Heart right ventricle (tissue), 16 donors: Measurements from ENCODE around the gene TBC1D13. TPM values are rescaled to one million over a fixed set of nuclear protein-coding genes. Genes with fewer than 3 reads are reported as not detected.

Source experiments
- ATAC-seq, 8 donors: fragments of 200-7000 bp; cut with Tn5 transposase; one replicate each; pipeline ENCODE4 v1.9.1; 2020; ENCODE audit warnings: mild to moderate bottlenecking in 8 of 8, moderate library complexity in 8 of 8, moderate number of reproducible peaks in 1 of 8
- DNase-seq, 2 donors: peaks; one replicate each; pipeline ENCODE4 v3.0.0-alpha.2; 2020
- H3K27ac ChIP-seq, 10 donors: fragments of 200-600 bp; sonication (generic) in 2 of 10; one replicate each; pipeline versions ENCODE4 v1.5.0 to v1.8.0; 2020 to 2022; ENCODE audit warnings: mild to moderate bottlenecking in 3 of 10
- H3K27me3 ChIP-seq, 7 donors: fragments of 200-600 bp; one replicate each; pipeline ENCODE4 v1.8.0; 2021 to 2022; ENCODE audit warnings: mild to moderate bottlenecking in 2 of 7
- H3K36me3 ChIP-seq, 9 donors: fragments of 200-600 bp; sonication (generic) in 1 of 9; one replicate each; pipeline versions ENCODE4 v1.5.0 to v1.8.0; 2020 to 2022; ENCODE audit warnings: mild to moderate bottlenecking in 2 of 9
- H3K4me1 ChIP-seq, 9 donors: fragments of 200-600 bp; sonication (generic) in 1 of 9; one replicate each; pipeline versions ENCODE4 v1.5.0 to v1.8.0; 2020 to 2022; ENCODE audit warnings: mild to moderate bottlenecking in 4 of 9
- H3K4me3 ChIP-seq, 10 donors: fragments of 200-600 bp; sonication (generic) in 2 of 10; one replicate each; pipeline versions ENCODE4 v1.5.0 to v1.8.0; 2020 to 2022; ENCODE audit warnings: mild to moderate bottlenecking in 7 of 10, moderate library complexity in 2 of 10
- H3K9me3 ChIP-seq, 11 donors: fragments of 200-600 bp in 10 of 11; sonication (generic) in 2 of 11; one replicate each; pipeline versions ENCODE4 v1.5.0 to v1.8.0; 2013 to 2022; ENCODE audit warnings: mild to moderate bottlenecking in 2 of 11, control low read depth in 1 of 11, moderate library complexity in 1 of 11
- CTCF ChIP-seq, 9 donors: fragments of 200-600 bp; sonication (generic) in 2 of 9; IDR thresholded peaks; one replicate each; pipeline versions ENCODE4 v1.5.0 to v1.8.0; 2021 to 2022; ENCODE audit warnings: antibody characterized with exemption in 9 of 9, mild to moderate bottlenecking in 5 of 9, moderate library complexity in 1 of 9
- WGBS, 2 donors: extraction: QIAGEN DNeasy Blood & Tissue Kit; methylation state at CpG; one replicate each; pipeline ENCODE4 v1.1.7; 2013; ENCODE audit warnings: inconsistent platforms in 1 of 2; 5-methylcytosine and 5-hydroxymethylcytosine counted together
- intact Hi-C, 10 donors: fragments of 100-400 bp; cut with DNase I; formaldehyde crosslinking; loops; one replicate each; pipeline versions ENCODE4 v1.11.1 to v1.14.2; 2022
- long read RNA-seq, 3 donors: library from polyadenylated mRNA; unstranded; transcript quantifications; one replicate each; pipeline ENCODE4 v2.0.0, GENCODE V29; 2020 to 2021
- polyA plus RNA-seq, 2 donors: library from polyadenylated mRNA; stranded (reverse); fragments of 200-250 nt; gene quantifications; one replicate each; pipeline ENCODE4 v1.2.3, GENCODE V29; 2013
- total RNA-seq, 10 donors: library from RNA; stranded (reverse); fragmentation: NEBNext Ultra II Directional in 3 of 10; extraction: Animal tissue kit (Norgen Biotek cat#: 25700) in 3 of 10; gene quantifications; one replicate each; pipeline versions ENCODE4 v1.2.1 to v1.2.4, GENCODE V29; 2021 to 2023
- donor health status: Arrhythmogenic right ventricular cardiomyopathy.
- donor health status: ischemic (EF 13 %, LVEDD 7.1; RV severe dilation, severe dysfunction).
- donor health status: healthy with polysubstance abuse.
- donor health status: DM: no; HTN: yes; CAD: no.
- donor health status: DM: no; HTN: no; CAD: no.
- donor health status: ischemic (EF 25% LVEDD 6.9; RV normal size, moderate dysfunction).
- donor health status: ischemic (EF 25% LVEDD 5.7; RV mildly dilated, moderate dysfunction).
- donor health status: healthy.
- donor health status: DM: yes; HTN: yes; CAD: no.
- donor health status: Ischemic cardiomyopathy.
- donor health status: ischemic (EF 35%, LVEDD 5.7; RV mildly dilated, moderate dysfunction).
- donor health status: nonischemic (EF 11% LVEDD 7.7; RV severe dilation, severe dysfunction).
- donor health status: DM: yes; HTN: yes; CAD: no.
- donor health status: PGD.
- donor health status: ischemic (EF 29% LVEDD 5.4; RV normal size, mild dysfunction).
- donor health status: nonischemic (EF 23%, LVEDD 6.1; RV moderate dilation, normal function).

The TBC1D13 gene
- total RNA-seq: 10 to 100 TPM; 15.0 to 21.3 (median 17.8) TPM
- polyA plus RNA-seq: 10 to 100 TPM; 12.3 to 13.5 TPM
- long read RNA-seq, donor 1, transcript TBC1D13-202 (12 exons, 3,906 nt): major isoform, 14 of 35 reads
- long read RNA-seq, donor 1, partial matches to known transcripts: 20 of 35 reads
- long read RNA-seq, donor 1, other reads (novel, unspliced or antisense): 1 of 35 reads
- long read RNA-seq, donor 2, transcript TBC1D13-202 (12 exons, 3,906 nt): major isoform, 13 of 31 reads
- long read RNA-seq, donor 2, partial matches to known transcripts: 0 of 31 reads
- long read RNA-seq, donor 2, other reads (novel, unspliced or antisense): 18 of 31 reads
- long read RNA-seq, donor 3, transcript TBC1D13-202 (12 exons, 3,906 nt): major isoform, 5 of 45 reads
- long read RNA-seq, donor 3, partial matches to known transcripts: 39 of 45 reads
- long read RNA-seq, donor 3, other reads (novel, unspliced or antisense): 1 of 45 reads

DNA sequence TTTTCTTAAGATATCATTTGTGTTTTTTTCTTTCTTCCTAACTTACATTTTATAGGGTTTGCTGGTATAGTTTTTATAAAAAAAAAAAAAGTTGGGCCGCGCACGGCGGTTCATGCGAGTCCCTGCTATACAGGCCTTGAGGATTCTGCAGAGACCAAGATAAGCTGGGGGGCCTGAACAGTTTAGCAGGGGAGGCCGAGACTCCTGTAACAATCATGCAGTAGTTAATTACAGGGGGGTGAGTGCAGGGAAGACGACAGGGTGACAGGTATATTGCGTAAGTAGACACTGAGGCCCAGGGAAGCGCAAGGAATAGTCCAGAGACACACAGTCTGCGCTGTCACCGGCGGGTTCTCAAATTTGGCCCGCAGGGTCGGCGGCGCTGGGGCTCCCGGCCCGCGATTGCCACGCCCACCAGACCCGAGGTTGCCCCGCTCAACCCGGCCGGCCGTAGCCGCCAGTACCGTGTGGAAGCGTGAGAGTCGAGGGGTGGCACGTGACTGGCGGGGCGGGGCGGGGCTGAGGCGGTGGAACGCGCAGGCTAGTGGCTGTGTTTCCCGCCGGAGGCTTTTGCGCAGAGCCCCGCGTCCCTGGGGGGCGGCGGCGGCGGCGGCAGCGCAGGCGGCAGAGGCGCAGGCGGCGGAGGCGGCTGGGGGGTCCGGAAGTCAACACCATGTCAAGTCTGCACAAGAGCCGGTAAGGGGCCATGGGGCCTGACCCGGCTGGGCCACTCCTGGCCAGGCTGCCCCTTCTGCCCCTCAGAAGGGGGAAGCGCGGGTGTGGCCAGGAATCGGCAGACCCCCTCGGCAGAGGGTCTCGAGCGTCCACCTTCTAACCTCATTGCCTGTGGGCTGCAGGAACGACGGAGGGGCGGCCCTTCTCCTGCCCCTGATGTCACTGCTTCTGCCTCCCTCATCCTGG, at the start of gene TBC1D13:
Gene TBC1D13 (plus strand): TSS at position 573 of the 921 bp plus-strand sequence. CDS start 101 bp downstream, at position 674.
- intact Hi-C loops: loop anchor here in 4 of 10 donors (1.0 to 2.0 kb wide), 4 partner anchors 14 to 32 kb away; partner anchors contain the start of genes ENDOG (in 1 of the 4) and ZER1 (in 1 of the 4)
- DNase-seq: peak; percentile 90 to 91
- no peak for TF ChIP-seq CTCF (IDR thresholded peaks at IDR 0.05)

DNA sequence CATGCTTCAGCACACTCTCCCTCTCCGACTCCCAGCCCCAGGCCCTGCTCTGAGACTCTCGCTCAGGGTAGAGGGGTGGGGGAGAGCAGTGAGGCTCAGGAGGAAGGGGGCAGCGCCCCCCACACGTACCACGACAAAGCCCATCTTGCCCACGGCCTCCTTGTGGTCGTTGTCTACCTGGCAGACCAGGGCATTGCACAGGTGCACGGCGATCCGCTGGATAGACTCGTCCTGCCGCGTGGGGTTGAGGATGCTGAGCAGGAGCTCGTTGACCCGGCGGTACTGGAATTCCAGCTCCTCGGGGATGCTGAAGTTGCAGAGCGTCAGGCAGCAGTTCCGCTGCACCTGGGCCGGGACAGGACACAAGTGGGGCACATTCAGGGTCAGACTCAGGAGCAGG, 44.7 kb upstream of the TBC1D13 start:
- Histone ChIP-seq H3K36me3 (peaks cover 0 to 81% (median 27%) of the 10 kb centered on the region in 9 donors), H3K27me3 (no peaks in the 10 kb centered on the region), H3K27ac (no peak overlapping the region), H3K4me3 (no peak overlapping the region), H3K9me3 (no peaks in the 10 kb centered on the region), H3K4me1 (no peaks in the 10 kb centered on the region)
- ATAC-seq: peak in 1 of 8 donors; percentile 28
- no peak for TF ChIP-seq CTCF (IDR thresholded peaks at IDR 0.05)
- no peak for DNase-seq
- WGBS, 2 donors: 85 to 88% methylated on average over 20 of the region's 20 CpGs
- intact Hi-C loops: no loop called here

More for the DNA sequence above, at the start of gene TBC1D13:
- Histone ChIP-seq H3K9me3 (peaks cover 0 to 3% (median 0%) of the 10 kb centered on the region in 11 donors), H3K36me3 (peaks cover 0 to 34% (median 12%) of the 10 kb centered on the region in 9 donors), H3K4me1 (peaks cover 8 to 30% (median 19%) of the 10 kb centered on the region in 9 donors), H3K27ac (peak within 1 kb of the TSS; percentile 71 to 95 (median 89)), H3K27me3 (no peaks in the 10 kb centered on the region), H3K4me3 (peak within 1 kb of the TSS; percentile 85 to 100 (median 96))
- 8% methylated on average over 60 to 64 of the region's 64 CpGs for WGBS, 2 donors
- ATAC-seq: peak; percentile 96 to 98 (median 97)

DNA sequence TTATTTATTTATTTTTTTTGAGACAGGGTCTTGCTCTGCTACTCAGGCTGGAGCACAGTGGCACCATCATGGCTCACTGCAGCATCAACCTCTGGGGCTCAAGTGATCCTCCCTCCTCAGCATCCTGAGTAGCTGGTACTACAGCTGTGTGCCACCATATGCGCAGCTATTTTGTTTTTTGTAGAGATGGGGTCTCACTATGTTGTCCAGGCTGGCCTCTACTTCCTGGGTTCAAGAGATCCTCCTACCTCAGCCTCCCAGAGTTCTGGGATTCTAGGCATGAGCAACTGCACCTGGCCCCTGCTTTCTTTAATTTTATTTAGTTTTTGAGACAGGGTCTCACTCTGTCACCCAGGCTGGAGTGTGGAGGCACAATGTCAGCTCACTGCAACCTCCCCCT, 43.6 kb upstream of the TBC1D13 start:
- Histone ChIP-seq H3K9me3 (no peaks in the 10 kb centered on the region), H3K27ac (no peak overlapping the region), H3K27me3 (no peaks in the 10 kb centered on the region), H3K4me1 (no peaks in the 10 kb centered on the region), H3K36me3 (peaks cover 0 to 83% (median 27%) of the 10 kb centered on the region in 9 donors), H3K4me3 (no peak overlapping the region)
- DNase-seq (no peak), ATAC-seq (no peak)
- 97 to 100% methylated on average over 1 of the region's 1 CpG for WGBS, 2 donors
- no peak for TF ChIP-seq CTCF (IDR thresholded peaks at IDR 0.05)
- intact Hi-C loops: no loop called here

GRCh38 chr9:128747241-128747640, 39.8 kb upstream of the TBC1D13 start:
- H3K9me3 ChIP-seq: no peaks in the 10 kb centered on the region
- no peak overlapping the region for H3K27ac ChIP-seq
- DNase-seq (no peak), ATAC-seq (no peak)
- H3K27me3 ChIP-seq: no peaks in the 10 kb centered on the region
- no peak for TF ChIP-seq CTCF (IDR thresholded peaks at IDR 0.05)
- WGBS, 2 donors: 97 to 100% methylated on average over 1 of the region's 1 CpG
- H3K36me3 ChIP-seq: peaks cover 0 to 78% (median 19%) of the 10 kb centered on the region in 9 donors
- intact Hi-C loops: no loop called here
- no peak overlapping the region for H3K4me3 ChIP-seq
- no peaks in the 10 kb centered on the region for H3K4me1 ChIP-seq
